ENCODE results near the gene GNL3. TPM values are rescaled to one million over a fixed set of nuclear protein-coding genes. Genes with fewer than 3 reads are reported as not detected.

GNL3 gene
- 109 and 111 TPM in 2 replicates for total RNA-seq
- 21.0 and 27.8 TPM in 2 replicates for polyA plus RNA-seq
- 45.3 and 47.5 TPM in 2 replicates for polyA plus RNA-seq (2011; cell fraction: cytosol; rRNA removed)
- 271 and 291 TPM in 2 replicates for polyA plus RNA-seq (2011; cell fraction: nucleus; rRNA removed)
- polyA plus RNA-seq (2012) = 90.9 and 109 TPM in 2 replicates
- polyA minus RNA-seq = 38.5 and 53.0 TPM in 2 replicates
- polyA minus RNA-seq (2011; cell fraction: cytosol; rRNA and poly(A)+ RNA removed) = 56.9 TPM
- polyA minus RNA-seq (2011; cell fraction: nucleus; rRNA and poly(A)+ RNA removed) = 104 and 131 TPM in 2 replicates
- percentile 98 among the genes with signal in this experiment for Bru-seq, nascent RNA
- percentile 98 among the genes with signal in this experiment for BruChase-seq, experiment 1, labeled RNA remaining after a 6-hour chase
- percentile 99 among the genes with signal in this experiment for BruChase-seq, experiment 2, labeled RNA remaining after a 2-hour chase
- long read RNA-seq, transcript GNL3-201 (15 exons, 2,041 nt) = minor isoform, 8 of 487 reads
- long read RNA-seq, transcript GNL3-202 (15 exons, 2,040 nt) = major isoform, 309 of 487 reads
- long read RNA-seq, transcript GNL3-211 (14 exons, 2,118 nt) = minor isoform, 15 of 487 reads
- long read RNA-seq, partial matches to known transcripts = 28 of 487 reads
- long read RNA-seq, other reads (novel, unspliced or antisense) = 127 of 487 reads

GRCh38 chr3:52685709-52686691 is at the start of gene GNL3, which contains the start of gene PBRM1:
Gene GNL3, plus strand, starts transcription at chr3:52686032. Its CDS starts 61 bp downstream, at chr3:52686093.
Gene PBRM1, minus strand, starts transcription at chr3:52685913.
- Histone ChIP-seq H3K79me2 (ENCODE audit: control insufficient read depth, insufficient read depth, low read length) (peaks cover 90% of the 10 kb centered on the region), H3K36me3 (ENCODE audit: control insufficient read depth in 2 of 2, extremely low read depth in 1 of 2, insufficient read depth in 2 of 2, low read length in 2 of 2) (peaks cover 23% of the 10 kb centered on the region in 2 experiments), H3K4me3 (replicated peaks in 1 of 3; ENCODE audit: insufficient read depth in 1 of 3, low read depth in 1 of 3, low read length in 3 of 3) (peak within 1 kb of the TSS; percentile 97 to 99 (median 99)), H3K27ac (ENCODE audit: insufficient read depth, low read depth, low read length) (peak within 1 kb of the TSS; percentile 94), H3K9me3 (replicated peaks; ENCODE audit: control insufficient read depth, insufficient read depth, low read length) (no peaks in the 10 kb centered on the region), H3K9ac (replicated peaks; ENCODE audit: extremely low read depth, insufficient read depth, low read length) (peak within 1 kb of the TSS; percentile 98), H3K9me1 (replicated peaks; ENCODE audit: control insufficient read depth, extremely low read depth, insufficient read depth, low read length) (no peaks in the 10 kb centered on the region), H3K4me1 (ENCODE audit: control insufficient read depth, extremely low read depth, insufficient read depth, low read length) (peaks cover 18% of the 10 kb centered on the region), H3K4me2 (ENCODE audit: insufficient read depth, low read length) (peak within 1 kb of the TSS; percentile 96), H4K20me1 (replicated peaks; ENCODE audit: control insufficient read depth, extremely low read depth, insufficient read depth, low read length) (peaks cover 4% of the 10 kb centered on the region), H2AFZ (ENCODE audit: low read depth, low read length) (peak within 1 kb of the TSS; percentile 67), H3K27me3 (ENCODE audit: control insufficient read depth in 2 of 2, insufficient read depth in 2 of 2, low read length in 2 of 2) (no peaks in the 10 kb centered on the region)
- POLR2A ChIA-PET = no interaction called here
- intact Hi-C loops (cut with micrococcal nuclease) (loop anchor here (2.0 to 10.0 kb wide), 3 partner anchors 15 to 211 kb away; partner anchors contain the start of gene GLT8D1), dilution Hi-C loops (cut with MboI; ENCODE audit: extremely low pct_ligation_motif_present, low sequenced_read_pairs) (no loop called here)
- TF ChIP-seq MYC (IDR thresholded peaks at IDR 0.05; ENCODE audit: low read depth, low read length) = peak; percentile 98
- TF ChIP-seq POLR2A (IDR thresholded peaks at IDR 0.05; ENCODE audit: low read depth, low read length) = peak; percentile 91
- TF ChIP-seq MAX (IDR thresholded peaks at IDR 0.05; ENCODE audit: insufficient read depth, insufficient read length) = peak; percentile 96
- TF ChIP-seq, protein P1, sequence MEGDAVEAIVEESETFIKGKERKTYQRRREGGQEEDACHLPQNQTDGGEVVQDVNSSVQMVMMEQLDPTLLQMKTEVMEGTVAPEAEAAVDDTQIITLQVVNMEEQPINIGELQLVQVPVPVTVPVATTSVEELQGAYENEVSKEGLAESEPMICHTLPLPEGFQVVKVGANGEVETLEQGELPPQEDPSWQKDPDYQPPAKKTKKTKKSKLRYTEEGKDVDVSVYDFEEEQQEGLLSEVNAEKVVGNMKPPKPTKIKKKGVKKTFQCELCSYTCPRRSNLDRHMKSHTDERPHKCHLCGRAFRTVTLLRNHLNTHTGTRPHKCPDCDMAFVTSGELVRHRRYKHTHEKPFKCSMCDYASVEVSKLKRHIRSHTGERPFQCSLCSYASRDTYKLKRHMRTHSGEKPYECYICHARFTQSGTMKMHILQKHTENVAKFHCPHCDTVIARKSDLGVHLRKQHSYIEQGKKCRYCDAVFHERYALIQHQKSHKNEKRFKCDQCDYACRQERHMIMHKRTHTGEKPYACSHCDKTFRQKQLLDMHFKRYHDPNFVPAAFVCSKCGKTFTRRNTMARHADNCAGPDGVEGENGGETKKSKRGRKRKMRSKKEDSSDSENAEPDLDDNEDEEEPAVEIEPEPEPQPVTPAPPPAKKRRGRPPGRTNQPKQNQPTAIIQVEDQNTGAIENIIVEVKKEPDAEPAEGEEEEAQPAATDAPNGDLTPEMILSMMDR (IDR thresholded peaks at IDR 0.05; ENCODE audit: extremely low read depth in 1 of 2, insufficient read depth in 1 of 2, low read depth in 1 of 2, low read length in 2 of 2) = no peak
- peak; percentile 94 for TF ChIP-seq POLR2AphosphoS5 (IDR thresholded peaks at IDR 0.05; ENCODE audit: insufficient read depth, low read depth, low read length)
- peak; percentile 5 for TF ChIP-seq JUN (IDR thresholded peaks at IDR 0.05; ENCODE audit: borderline replicate concordance, insufficient read depth, insufficient read length, low read depth)
- peak; percentile 96 for DNase-seq (ENCODE audit: low read depth, low spot score)
- FAIRE-seq = peak; percentile 84
- TSS peak; percentile 58 for BruUV-seq (replicated peaks)
- CTCF ChIA-PET = interaction anchor here (1.0 kb wide), 1 partner anchor 274 kb away, joined by 3 read pairs; no protein-coding TSS in a partner anchor

All from endothelial cell of umbilical vein (primary cell).